Endothelial cell of umbilical vein (primary cell): ENCODE data around the gene SH3BP1.

Experiments used
- EZH2 ChIP-seq: IDR thresholded peaks from 2 replicates; pipeline ENCODE4 v1.6.1; 2012; ENCODE audit warnings: borderline replicate concordance, low read depth, mild to moderate bottlenecking, moderate library complexity, low read length, inconsistent platforms; ENCODE audit not compliant: severe bottlenecking
- JUN ChIP-seq: IDR thresholded peaks from 2 replicates; pipeline ENCODE4 v1.6.1; 2011; ENCODE audit warnings: borderline replicate concordance, low read depth; ENCODE audit not compliant: insufficient read length, insufficient read depth
- MAX ChIP-seq: IDR thresholded peaks from 2 replicates; pipeline ENCODE4 v1.6.1; 2011; ENCODE audit not compliant: insufficient read depth, insufficient read length
- POLR2A ChIP-seq: IDR thresholded peaks from 2 replicates; pipeline ENCODE4 v1.6.1; 2012; ENCODE audit warnings: low read depth, mild to moderate bottlenecking, control low read depth, low read length
- POLR2AphosphoS5 ChIP-seq: IDR thresholded peaks from 2 replicates; pipeline ENCODE4 v1.6.1; 2012; ENCODE audit warnings: low read depth, mild to moderate bottlenecking, control low read depth, low read length, moderate library complexity; ENCODE audit not compliant: insufficient read depth
- TF ChIP-seq, protein P1 (sequence below), 2 donors: IDR thresholded peaks; 1 replicate in 1 of 2; 2 replicates in 1 of 2; pipeline ENCODE4 v1.5.1; 2011; ENCODE audit warnings: low read length in 2 of 2, mild to moderate bottlenecking in 2 of 2, moderate library complexity in 2 of 2, control low read depth in 1 of 2, inconsistent platforms in 1 of 2, low read depth in 1 of 2; ENCODE audit not compliant: insufficient read depth in 1 of 2; ENCODE audit errors: extremely low read depth in 1 of 2

DNA sequence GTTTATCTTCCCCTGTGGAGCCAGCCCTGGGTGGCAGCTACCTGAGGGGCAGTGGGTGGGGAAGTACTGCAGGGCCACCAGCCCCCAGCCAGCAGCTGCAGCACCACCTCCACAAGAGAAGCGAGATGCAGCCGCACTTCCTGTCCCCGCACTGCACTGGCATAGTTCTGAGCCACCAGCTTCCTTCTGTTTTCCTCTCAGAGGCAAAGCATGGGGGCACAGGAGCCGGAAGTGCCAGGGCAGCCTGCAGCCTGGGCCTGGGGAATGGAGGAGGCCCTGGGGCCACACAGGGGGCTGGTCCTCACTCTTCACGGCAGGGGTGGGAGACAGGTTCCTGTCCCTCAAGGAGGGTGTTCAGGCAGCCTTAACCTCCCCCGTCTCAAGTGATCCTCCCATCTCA is 11.9 kb upstream of the SH3BP1 start:
- no peak for TF ChIP-seq POLR2A
- no peak for TF ChIP-seq JUN
- TF ChIP-seq, protein P1, sequence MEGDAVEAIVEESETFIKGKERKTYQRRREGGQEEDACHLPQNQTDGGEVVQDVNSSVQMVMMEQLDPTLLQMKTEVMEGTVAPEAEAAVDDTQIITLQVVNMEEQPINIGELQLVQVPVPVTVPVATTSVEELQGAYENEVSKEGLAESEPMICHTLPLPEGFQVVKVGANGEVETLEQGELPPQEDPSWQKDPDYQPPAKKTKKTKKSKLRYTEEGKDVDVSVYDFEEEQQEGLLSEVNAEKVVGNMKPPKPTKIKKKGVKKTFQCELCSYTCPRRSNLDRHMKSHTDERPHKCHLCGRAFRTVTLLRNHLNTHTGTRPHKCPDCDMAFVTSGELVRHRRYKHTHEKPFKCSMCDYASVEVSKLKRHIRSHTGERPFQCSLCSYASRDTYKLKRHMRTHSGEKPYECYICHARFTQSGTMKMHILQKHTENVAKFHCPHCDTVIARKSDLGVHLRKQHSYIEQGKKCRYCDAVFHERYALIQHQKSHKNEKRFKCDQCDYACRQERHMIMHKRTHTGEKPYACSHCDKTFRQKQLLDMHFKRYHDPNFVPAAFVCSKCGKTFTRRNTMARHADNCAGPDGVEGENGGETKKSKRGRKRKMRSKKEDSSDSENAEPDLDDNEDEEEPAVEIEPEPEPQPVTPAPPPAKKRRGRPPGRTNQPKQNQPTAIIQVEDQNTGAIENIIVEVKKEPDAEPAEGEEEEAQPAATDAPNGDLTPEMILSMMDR (IDR thresholded peaks at IDR 0.05; ENCODE audit: extremely low read depth in 1 of 2, insufficient read depth in 1 of 2, low read depth in 1 of 2, low read length in 2 of 2) = no peak
- no peak for TF ChIP-seq EZH2
- TF ChIP-seq POLR2AphosphoS5 = no peak
- no peak for TF ChIP-seq MAX
